Right lobe of liver (tissue), 4 donors: ENCODE data around the gene POFUT2.

Experiments used
- CTCF ChIP-seq, 4 donors: fragments of 200-600 bp in 3 of 4; fragments of 450-650 bp in 1 of 4; IDR thresholded peaks; one replicate each; pipeline versions ENCODE4 v1.5.1 to v1.8.0; 2016 to 2022; ENCODE audit warnings: antibody characterized with exemption in 4 of 4, mild to moderate bottlenecking in 2 of 4
- POLR2A ChIP-seq: fragments of 450-650 bp; IDR thresholded peaks from one replicate; pipeline ENCODE4 v1.6.1; 2017; ENCODE audit warnings: antibody characterized with exemption, mild to moderate bottlenecking
- donor health status: DM: no; HTN: no; CAD: no.
- donor health status: DM: no; HTN: no; CAD: no.
- donor health status: DM: no; HTN: yes; CAD: no.

- TF ChIP-seq POLR2A = no peak
- TF ChIP-seq CTCF (IDR thresholded peaks at IDR 0.05) = no peak
These were observed 34.7 kb upstream of the POFUT2 start for GRCh38 chr21:45322231-45322959.
